ENCODE results near the gene STS.

STS gene

GRCh38 chrX:7179446-7179845, 31.9 kb downstream of the STS start:
- no peak for DNase-seq (ENCODE audit: low read depth in 2 of 2)

- DNase-seq (ENCODE audit: low read depth in 2 of 2), result no peak
Observed at GRCh38 chrX:7184816-7185215, 37.3 kb downstream of the STS start.

DNA sequence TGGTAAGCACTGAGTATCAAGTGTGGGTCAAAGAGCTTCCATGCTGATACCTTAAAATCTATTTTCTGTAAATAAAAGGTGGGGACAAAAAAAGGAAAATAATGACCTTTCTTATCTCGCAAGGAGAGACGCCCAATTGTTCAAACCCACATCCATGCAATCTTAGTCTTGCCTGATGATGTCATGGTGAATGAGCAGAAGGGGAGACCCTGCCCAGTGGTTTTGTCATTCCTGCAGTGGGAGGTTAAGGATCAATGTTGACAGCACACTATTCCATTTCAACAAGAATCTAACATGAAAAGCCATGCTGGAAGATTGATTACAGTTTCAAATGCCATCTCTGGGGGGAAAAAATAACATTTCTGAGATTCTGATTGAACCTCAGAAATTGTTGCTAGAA, 41.2 kb downstream of the STS start:
- no peak for DNase-seq (ENCODE audit: low read depth in 2 of 2)

DNA sequence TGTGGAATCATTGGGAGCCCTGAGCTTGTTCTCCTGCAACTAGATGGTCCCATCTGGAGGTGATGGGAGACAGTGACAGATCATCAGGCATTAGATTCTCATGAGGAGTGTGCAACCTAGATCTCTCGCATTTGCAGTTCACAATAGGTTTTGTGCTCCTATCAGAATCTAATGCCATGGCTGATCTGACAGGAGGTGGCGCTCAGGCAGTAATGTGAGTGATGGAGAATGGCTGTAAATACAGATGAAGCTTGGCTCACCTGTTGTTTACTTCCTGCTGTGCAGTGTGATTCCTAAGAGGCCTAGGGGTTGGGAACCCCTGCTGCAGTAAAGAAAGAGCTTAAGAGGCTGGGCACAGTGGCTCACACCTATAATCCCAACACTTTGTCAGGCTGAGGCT, 42.6 kb downstream of the STS start:
- DNase-seq (ENCODE audit: low read depth in 2 of 2), result no peak

- DNase-seq (ENCODE audit: low read depth in 2 of 2), result no peak
Observed at GRCh38 chrX:7191681-7192110, 44.2 kb downstream of the STS start.

- no peak for DNase-seq (ENCODE audit: low read depth in 2 of 2)
Observed at GRCh38 chrX:7192871-7193270, 45.4 kb downstream of the STS start.

DNA sequence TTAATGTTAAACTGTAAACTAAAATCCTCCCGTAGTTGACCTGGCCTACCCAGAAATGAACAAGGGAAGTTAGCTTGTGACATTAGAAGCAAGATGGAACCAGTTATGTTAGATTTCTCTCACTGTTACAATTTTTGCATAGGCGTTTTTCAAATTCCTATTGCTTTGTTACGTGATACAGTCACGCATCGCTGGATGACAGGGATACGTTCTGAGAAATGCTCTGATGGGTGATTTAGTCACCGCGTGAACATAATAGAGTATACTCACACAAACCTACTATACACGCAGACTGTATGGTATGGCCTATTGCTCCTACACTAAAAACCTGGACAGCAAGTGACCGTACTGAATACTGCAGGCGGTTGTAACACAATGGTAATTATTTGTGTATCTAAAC, 47.1 kb downstream of the STS start:
- DNase-seq (ENCODE audit: low read depth in 2 of 2), result no peak
